GM23248 (cell line): ENCODE data around the gene PKD1L1. TPM values are rescaled to one million over a fixed set of nuclear protein-coding genes. Genes with fewer than 3 reads are reported as not detected.

Experiments used
- DNase-seq: peaks from one replicate; pipeline ENCODE4 v3.0.0-alpha.2; 2015
- H2AFZ ChIP-seq: fragments of 200-600 bp; sonication (generic); 2 replicates; pipeline ENCODE4 v1.6.1; 2016; ENCODE audit warnings: antibody characterized with exemption
- H3F3A ChIP-seq: fragments of 200-600 bp; sonication (generic); 2 replicates; pipeline ENCODE4 v1.6.1; 2016; ENCODE audit warnings: mild to moderate bottlenecking, antibody characterized with exemption, mixed run types; ENCODE audit not compliant: insufficient read depth
- H3K27ac ChIP-seq: fragments of 200-600 bp; sonication (generic); 2 replicates; pipeline ENCODE4 v1.5.1; 2016; ENCODE audit warnings: mild to moderate bottlenecking
- H3K27me3 ChIP-seq: fragments of 200-600 bp; sonication (generic); replicated peaks from 2 replicates; pipeline ENCODE4 v1.6.1; 2016; ENCODE audit warnings: mild to moderate bottlenecking; ENCODE audit not compliant: insufficient read depth
- H3K36me3 ChIP-seq: fragments of 200-600 bp; sonication (generic); 2 replicates; pipeline ENCODE4 v1.6.1; 2016; ENCODE audit warnings: low read depth, mild to moderate bottlenecking
- H3K4me1 ChIP-seq: fragments of 200-600 bp; sonication (generic); 2 replicates; pipeline ENCODE4 v1.6.1; 2016; ENCODE audit warnings: mild to moderate bottlenecking; ENCODE audit not compliant: insufficient read depth
- H3K4me2 ChIP-seq: fragments of 200-600 bp; sonication (generic); one replicate; pipeline ENCODE4 v1.6.1; 2016; ENCODE audit warnings: mild to moderate bottlenecking; ENCODE audit not compliant: unreplicated experiment
- H3K4me3 ChIP-seq: fragments of 200-600 bp; sonication (generic); 2 replicates; pipeline ENCODE4 v1.5.1; 2016; ENCODE audit warnings: mild to moderate bottlenecking
- H3K79me2 ChIP-seq: fragments of 200-600 bp; sonication (generic); 2 replicates; pipeline ENCODE4 v1.6.1; 2016; ENCODE audit warnings: mild to moderate bottlenecking; ENCODE audit not compliant: insufficient read depth
- H3K9ac ChIP-seq: fragments of 200-600 bp; sonication (generic); 2 replicates; pipeline ENCODE4 v1.6.1; 2016; ENCODE audit warnings: mild to moderate bottlenecking
- H3K9me2 ChIP-seq: fragments of 200-600 bp; sonication (generic); 2 replicates; pipeline ENCODE4 v1.6.1; 2016; ENCODE audit warnings: mixed run types, mild to moderate bottlenecking, moderate library complexity; ENCODE audit not compliant: insufficient read depth
- H3K9me3 ChIP-seq: fragments of 200-600 bp; sonication (generic); one replicate; pipeline ENCODE4 v1.6.1; 2017; ENCODE audit warnings: low read depth
- H4K20me1 ChIP-seq: fragments of 200-600 bp; sonication (generic); 2 replicates; pipeline ENCODE4 v1.6.0; 2016; ENCODE audit not compliant: insufficient read depth
- EZH2 ChIP-seq: fragments of 200-600 bp; sonication (generic); IDR thresholded peaks from 2 replicates; pipeline ENCODE4 v1.6.1; 2018; ENCODE audit warnings: antibody characterized with exemption, mild to moderate bottlenecking; ENCODE audit not compliant: insufficient read depth, poor library complexity, severe bottlenecking
- EZH2phosphoT487 ChIP-seq: fragments of 200-600 bp; sonication (generic); IDR thresholded peaks from 2 replicates; pipeline ENCODE4 v1.6.1; 2018; ENCODE audit warnings: antibody characterized with exemption, moderate library complexity, mild to moderate bottlenecking, low read depth; ENCODE audit not compliant: insufficient read depth
- WGBS, 2 experiments: methylation state at CpG; one replicate each; pipeline ENCODE4 v1.1.6; 2015 to 2017; ENCODE audit warnings: low lambda C conversion rate in 2 of 2, low coverage in 1 of 2; ENCODE audit errors: missing lambda C conversion rate in 2 of 2; 5-methylcytosine and 5-hydroxymethylcytosine counted together
- in situ Hi-C: fragments of 300-500 bp; cut with MboI; formaldehyde crosslinking; loops from 2 replicates; pipeline ENCODE4 v1.15.0; 2020
- polyA plus RNA-seq: library from polyadenylated mRNA; unstranded; fragments of >200 nt; fragmentation: Nextera tagmentation; extraction: Ambion mirVana; gene quantifications from 2 replicates; pipeline ENCODE4 v1.2.1, GENCODE V29; 2016
- total RNA-seq: library from RNA; depleted of rRNA; stranded (reverse); fragments of >200 nt; shearing (Covaris generic); gene quantifications from 2 replicates; pipeline ENCODE4 v1.2.3, GENCODE V29; 2014

The PKD1L1 gene
- total and polyA plus RNA-seq, 2 experiments from 2014 or later: 0.06 to 0.11 TPM

DNA sequence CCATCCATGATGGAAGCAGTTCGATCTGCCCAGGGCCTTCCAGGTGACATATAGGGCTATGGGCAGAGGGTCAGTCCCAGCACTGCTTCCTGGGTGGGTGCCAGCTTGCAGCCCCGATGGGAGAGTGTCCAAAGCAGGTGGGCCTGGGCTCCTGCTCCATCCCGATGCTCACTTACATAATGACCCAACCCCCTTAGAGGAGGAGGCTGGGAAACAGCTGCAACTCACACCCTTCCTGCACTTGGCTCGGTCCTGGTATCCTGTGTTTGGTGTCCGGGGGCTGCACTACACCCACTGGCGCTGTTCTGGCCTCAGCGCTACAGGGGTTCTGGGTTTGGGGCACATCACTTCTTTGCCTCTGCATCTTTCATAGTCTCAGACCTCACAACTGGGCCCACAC, 58.5 kb downstream of the PKD1L1 start:
- H3K4me1 ChIP-seq: no peaks in the 10 kb centered on the region
- in situ Hi-C loops: no loop called here
- no peak overlapping the region for H3K4me3 ChIP-seq
- peaks cover 3% of the 10 kb centered on the region; the same call in 1 of the 2 replicates for H3K27me3 ChIP-seq
- no peak for DNase-seq
- no peak overlapping the region for H2AFZ ChIP-seq
- no peaks in the 10 kb centered on the region for H3F3A ChIP-seq
- no peaks in the 10 kb centered on the region for H4K20me1 ChIP-seq
- H3K36me3 ChIP-seq: no peaks in the 10 kb centered on the region
- H3K9me3 ChIP-seq: no peaks in the 10 kb centered on the region
- TF ChIP-seq EZH2phosphoT487 (no peak), EZH2 (no peak)
- no peak overlapping the region for H3K4me2 ChIP-seq
- no peak overlapping the region for H3K27ac ChIP-seq
- no peaks in the 10 kb centered on the region for H3K9me2 ChIP-seq
- H3K79me2 ChIP-seq: no peaks in the 10 kb centered on the region
- 68 to 71% methylated on average over 7 of the region's 7 CpGs for WGBS, 2 experiments
- H3K9ac ChIP-seq: no peak overlapping the region

DNA sequence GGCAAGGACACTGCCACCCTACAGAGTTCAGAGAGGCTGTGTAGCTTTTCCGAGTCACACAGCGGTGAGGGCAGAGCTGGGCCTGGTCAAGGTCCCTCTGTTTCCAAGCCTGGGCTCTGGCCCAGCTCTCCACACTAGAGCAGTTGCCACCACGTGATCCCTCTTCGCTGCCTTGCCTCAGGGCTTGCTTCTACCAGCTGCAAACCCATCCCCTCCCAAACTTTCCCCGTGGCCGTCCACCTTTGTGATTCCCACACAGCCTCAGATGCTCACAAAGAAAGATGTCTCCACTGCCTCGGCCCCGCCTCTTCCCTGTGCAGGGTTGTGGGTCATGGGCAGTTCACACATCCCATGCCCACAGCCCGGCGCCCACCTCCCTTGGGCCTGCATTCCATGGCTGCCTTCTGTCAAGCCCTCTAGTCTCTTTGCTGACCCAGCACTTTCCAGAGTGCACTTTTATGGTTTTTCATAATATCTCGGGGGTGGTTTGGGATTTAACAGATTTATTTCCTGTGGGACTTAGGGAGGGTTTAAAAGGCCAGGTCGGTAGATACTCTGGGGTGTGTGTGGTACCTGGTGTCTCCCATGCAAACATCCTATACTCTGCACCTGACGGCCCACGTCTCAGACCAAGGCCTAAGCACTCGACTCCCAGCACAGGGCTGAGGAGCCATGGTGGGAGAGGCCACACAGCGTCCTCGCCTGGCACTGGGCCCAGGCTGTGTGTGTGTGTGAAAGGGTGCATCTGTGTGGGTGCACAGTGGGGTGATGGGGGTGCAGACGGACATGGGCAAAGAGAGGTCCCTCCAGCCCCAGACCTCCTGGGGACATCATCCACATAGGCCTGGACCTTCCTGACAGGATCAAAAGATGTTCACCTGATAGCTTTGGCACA, 59.6 kb downstream of the PKD1L1 start:
- H2AFZ ChIP-seq: no peak overlapping the region
- H3K9ac ChIP-seq: no peak overlapping the region
- H3K36me3 ChIP-seq: no peaks in the 10 kb centered on the region
- no peaks in the 10 kb centered on the region for H3F3A ChIP-seq
- H3K9me2 ChIP-seq: no peaks in the 10 kb centered on the region
- no peak overlapping the region for H3K4me3 ChIP-seq
- H3K4me2 ChIP-seq: no peak overlapping the region
- H3K79me2 ChIP-seq: no peaks in the 10 kb centered on the region
- H3K4me1 ChIP-seq: no peaks in the 10 kb centered on the region
- WGBS, 2 experiments: 81 to 85% methylated on average over 18 of the region's 18 CpGs
- TF ChIP-seq EZH2 (no peak), EZH2phosphoT487 (no peak)
- H3K27me3 ChIP-seq: peaks cover 10% of the 10 kb centered on the region; the same call in 1 of the 2 replicates
- in situ Hi-C loops: no loop called here
- DNase-seq: no peak
- no peak overlapping the region for H3K27ac ChIP-seq
- no peaks in the 10 kb centered on the region for H3K9me3 ChIP-seq
- H4K20me1 ChIP-seq: no peaks in the 10 kb centered on the region

DNA sequence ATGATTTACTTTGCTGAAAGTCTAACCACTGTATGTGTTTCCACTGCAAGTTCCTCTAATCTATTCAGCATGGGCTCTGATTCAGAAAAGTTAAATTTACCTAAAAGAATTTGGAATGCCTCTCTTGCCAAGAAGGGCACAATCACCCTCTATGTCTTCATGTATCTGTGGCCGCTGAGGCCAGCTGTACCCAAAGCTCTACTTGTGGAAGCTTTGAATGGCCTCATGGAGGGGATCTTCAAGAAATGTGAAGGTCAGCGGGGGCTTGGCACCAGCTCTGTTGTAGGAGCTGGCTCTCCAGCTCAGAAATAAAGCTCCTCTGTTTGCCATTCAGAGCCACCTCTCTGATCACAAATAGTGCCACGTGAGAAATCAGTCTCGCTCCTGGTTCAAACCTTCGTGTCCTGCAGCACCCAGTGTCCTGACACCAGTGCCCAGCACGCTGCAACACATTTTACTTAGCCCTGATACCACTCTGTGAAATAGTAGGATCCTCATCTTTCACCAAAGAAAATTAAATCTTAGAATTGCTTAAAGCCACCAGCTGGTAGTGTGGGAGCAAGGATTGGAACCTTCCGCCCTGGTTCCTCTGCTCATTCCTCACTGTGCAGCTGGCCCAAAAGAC, 61.1 kb downstream of the PKD1L1 start:
- no peak for DNase-seq
- in situ Hi-C loops: no loop called here

DNA sequence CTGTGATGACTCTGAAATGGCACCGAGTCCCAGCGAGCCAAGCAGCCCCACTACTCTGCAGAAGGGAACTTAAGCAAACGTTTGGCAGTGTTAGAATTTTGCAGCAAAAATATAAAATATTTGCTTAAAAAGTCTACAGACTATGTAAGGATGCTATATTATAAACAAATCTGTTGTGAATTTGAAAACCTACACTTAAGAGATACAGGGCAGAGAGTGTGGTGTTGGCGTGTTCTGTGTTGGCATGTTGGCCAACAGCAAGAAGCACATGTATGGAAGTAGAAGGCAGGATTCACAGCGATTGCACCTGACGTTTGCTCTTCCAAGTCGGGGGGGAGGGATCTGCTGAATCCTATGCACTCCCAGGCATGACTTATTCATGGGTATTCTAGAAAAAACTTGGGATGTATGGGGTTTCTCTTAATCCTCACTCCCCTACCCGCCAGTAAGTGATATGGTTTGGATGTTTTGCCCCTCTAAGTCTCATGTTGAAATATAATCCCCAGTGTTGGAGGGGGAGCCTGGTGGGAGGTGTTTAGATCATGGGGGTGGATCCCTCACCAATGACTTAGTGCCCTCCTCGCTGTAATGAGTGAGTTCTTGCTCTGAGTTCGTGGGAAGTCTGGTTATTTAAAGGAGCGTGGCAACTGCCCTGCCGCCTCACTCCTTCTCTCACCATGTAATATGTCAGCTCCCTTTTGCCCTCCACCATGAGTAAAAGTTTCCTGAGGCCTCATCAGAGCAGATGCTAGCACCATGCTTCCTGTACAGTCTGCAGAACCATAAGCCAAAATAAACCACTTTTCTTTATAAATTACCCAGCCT, 62.1 kb downstream of the PKD1L1 start:
- H3K4me2 ChIP-seq: no peak overlapping the region
- no peak overlapping the region for H3K27ac ChIP-seq
- H3K27me3 ChIP-seq: peaks cover 20% of the 10 kb centered on the region; the same call in 1 of the 2 replicates
- TF ChIP-seq EZH2: no peak
- TF ChIP-seq EZH2phosphoT487: no peak
- no peaks in the 10 kb centered on the region for H3K79me2 ChIP-seq
- H4K20me1 ChIP-seq: no peaks in the 10 kb centered on the region
- no peak for DNase-seq
- H3K4me3 ChIP-seq: no peak overlapping the region
- in situ Hi-C loops: no loop called here
- H3K9me3 ChIP-seq: no peaks in the 10 kb centered on the region
- H3K4me1 ChIP-seq: no peaks in the 10 kb centered on the region
- no peak overlapping the region for H3K9ac ChIP-seq
- H3F3A ChIP-seq: no peaks in the 10 kb centered on the region
- H3K9me2 ChIP-seq: no peaks in the 10 kb centered on the region
- WGBS, 2 experiments: 80% methylated on average over 12 of the region's 12 CpGs
- H3K36me3 ChIP-seq: no peaks in the 10 kb centered on the region
- H2AFZ ChIP-seq: no peak overlapping the region

More for the DNA sequence above, 61.1 kb downstream of the PKD1L1 start:
- Histone ChIP-seq H3K4me2 (no peak overlapping the region), H3K27me3 (peaks cover 20% of the 10 kb centered on the region; the same call in 1 of the 2 replicates), H3K27ac (no peak overlapping the region), H3F3A (no peaks in the 10 kb centered on the region), H3K9me2 (no peaks in the 10 kb centered on the region), H3K9me3 (no peaks in the 10 kb centered on the region), H2AFZ (no peak overlapping the region), H3K4me3 (no peak overlapping the region), H3K4me1 (no peaks in the 10 kb centered on the region), H3K9ac (no peak overlapping the region), H3K36me3 (no peaks in the 10 kb centered on the region), H3K79me2 (no peaks in the 10 kb centered on the region), H4K20me1 (no peaks in the 10 kb centered on the region)
- 82 to 93% methylated on average over 7 of the region's 7 CpGs for WGBS, 2 experiments
- TF ChIP-seq EZH2 (no peak), EZH2phosphoT487 (no peak)
